GM06990 (cell line): ENCODE measurements around the gene PRRT2.

ENCODE experiments used
- DNase-seq: peaks from one replicate; pipeline ENCODE4 v3.0.0-alpha.2; 2011; ENCODE audit not compliant: insufficient read length; ENCODE audit errors: extremely low read depth
- H3K27me3 ChIP-seq: replicated peaks from 2 replicates; pipeline ENCODE4 v1.6.0; 2011; ENCODE audit warnings: low read length; ENCODE audit not compliant: control insufficient read depth, insufficient read depth
- H3K36me3 ChIP-seq: 2 replicates; pipeline ENCODE4 v1.5.1; 2011; ENCODE audit warnings: low read length; ENCODE audit not compliant: control insufficient read depth, insufficient read depth
- H3K4me3 ChIP-seq: replicated peaks from 2 replicates; pipeline ENCODE4 v1.5.1; 2011; ENCODE audit warnings: low read depth, mild to moderate bottlenecking, control low read depth, low read length
- CTCF ChIP-seq: IDR thresholded peaks from 2 replicates; pipeline ENCODE4 v1.5.1; 2011; ENCODE audit warnings: low read length, control low read depth, mild to moderate bottlenecking, inconsistent platforms; ENCODE audit not compliant: insufficient read depth, poor library complexity, severe bottlenecking

The PRRT2 gene

GRCh38 chr16:29834079-29834478 lies 22.1 kb downstream of the PRRT2 start:
- Histone ChIP-seq H3K27me3 (no peaks in the 10 kb centered on the region), H3K4me3 (no peak overlapping the region), H3K36me3 (peaks cover 28% of the 10 kb centered on the region)
- no peak for DNase-seq
- TF ChIP-seq CTCF, result no peak

GRCh38 chr16:29835926-29836325 lies 23.9 kb downstream of the PRRT2 start:
- Histone ChIP-seq H3K36me3 (peaks cover 25% of the 10 kb centered on the region), H3K4me3 (no peak overlapping the region), H3K27me3 (no peaks in the 10 kb centered on the region)
- DNase-seq, result no peak
- TF ChIP-seq CTCF, result no peak

- DNase-seq, result no peak
- H3K36me3 ChIP-seq, result peaks cover 25% of the 10 kb centered on the region
Measured at GRCh38 chr16:29836623-29837022, 24.6 kb downstream of the PRRT2 start.

GRCh38 chr16:29837841-29838240 lies 25.8 kb downstream of the PRRT2 start:
- H3K36me3 ChIP-seq, result peaks cover 29% of the 10 kb centered on the region
- DNase-seq, result no peak
- TF ChIP-seq CTCF, result no peak

More at GRCh38 chr16:29836623-29837022, 24.6 kb downstream of the PRRT2 start:
- TF ChIP-seq CTCF, result no peak
- Histone ChIP-seq H3K27me3 (no peaks in the 10 kb centered on the region), H3K4me3 (no peak overlapping the region)

GRCh38 chr16:29839822-29840221 lies 27.8 kb downstream of the PRRT2 start:
- no peak overlapping the region for H3K4me3 ChIP-seq
- TF ChIP-seq CTCF, result no peak
- peaks cover 23% of the 10 kb centered on the region for H3K36me3 ChIP-seq
- no peaks in the 10 kb centered on the region for H3K27me3 ChIP-seq
- no peak for DNase-seq

More at GRCh38 chr16:29837841-29838240, 25.8 kb downstream of the PRRT2 start:
- Histone ChIP-seq H3K4me3 (no peak overlapping the region), H3K27me3 (no peaks in the 10 kb centered on the region)

- DNase-seq, result no peak
- H3K36me3 ChIP-seq, result peaks cover 24% of the 10 kb centered on the region
- TF ChIP-seq CTCF, result no peak
- no peaks in the 10 kb centered on the region for H3K27me3 ChIP-seq
- no peak overlapping the region for H3K4me3 ChIP-seq
Measured at GRCh38 chr16:29840240-29840639, 28.2 kb downstream of the PRRT2 start.
